ENCODE results near the gene PLXNB2.

PLXNB2 gene, protein sequence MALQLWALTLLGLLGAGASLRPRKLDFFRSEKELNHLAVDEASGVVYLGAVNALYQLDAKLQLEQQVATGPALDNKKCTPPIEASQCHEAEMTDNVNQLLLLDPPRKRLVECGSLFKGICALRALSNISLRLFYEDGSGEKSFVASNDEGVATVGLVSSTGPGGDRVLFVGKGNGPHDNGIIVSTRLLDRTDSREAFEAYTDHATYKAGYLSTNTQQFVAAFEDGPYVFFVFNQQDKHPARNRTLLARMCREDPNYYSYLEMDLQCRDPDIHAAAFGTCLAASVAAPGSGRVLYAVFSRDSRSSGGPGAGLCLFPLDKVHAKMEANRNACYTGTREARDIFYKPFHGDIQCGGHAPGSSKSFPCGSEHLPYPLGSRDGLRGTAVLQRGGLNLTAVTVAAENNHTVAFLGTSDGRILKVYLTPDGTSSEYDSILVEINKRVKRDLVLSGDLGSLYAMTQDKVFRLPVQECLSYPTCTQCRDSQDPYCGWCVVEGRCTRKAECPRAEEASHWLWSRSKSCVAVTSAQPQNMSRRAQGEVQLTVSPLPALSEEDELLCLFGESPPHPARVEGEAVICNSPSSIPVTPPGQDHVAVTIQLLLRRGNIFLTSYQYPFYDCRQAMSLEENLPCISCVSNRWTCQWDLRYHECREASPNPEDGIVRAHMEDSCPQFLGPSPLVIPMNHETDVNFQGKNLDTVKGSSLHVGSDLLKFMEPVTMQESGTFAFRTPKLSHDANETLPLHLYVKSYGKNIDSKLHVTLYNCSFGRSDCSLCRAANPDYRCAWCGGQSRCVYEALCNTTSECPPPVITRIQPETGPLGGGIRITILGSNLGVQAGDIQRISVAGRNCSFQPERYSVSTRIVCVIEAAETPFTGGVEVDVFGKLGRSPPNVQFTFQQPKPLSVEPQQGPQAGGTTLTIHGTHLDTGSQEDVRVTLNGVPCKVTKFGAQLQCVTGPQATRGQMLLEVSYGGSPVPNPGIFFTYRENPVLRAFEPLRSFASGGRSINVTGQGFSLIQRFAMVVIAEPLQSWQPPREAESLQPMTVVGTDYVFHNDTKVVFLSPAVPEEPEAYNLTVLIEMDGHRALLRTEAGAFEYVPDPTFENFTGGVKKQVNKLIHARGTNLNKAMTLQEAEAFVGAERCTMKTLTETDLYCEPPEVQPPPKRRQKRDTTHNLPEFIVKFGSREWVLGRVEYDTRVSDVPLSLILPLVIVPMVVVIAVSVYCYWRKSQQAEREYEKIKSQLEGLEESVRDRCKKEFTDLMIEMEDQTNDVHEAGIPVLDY (N-terminal part only)

DNA sequence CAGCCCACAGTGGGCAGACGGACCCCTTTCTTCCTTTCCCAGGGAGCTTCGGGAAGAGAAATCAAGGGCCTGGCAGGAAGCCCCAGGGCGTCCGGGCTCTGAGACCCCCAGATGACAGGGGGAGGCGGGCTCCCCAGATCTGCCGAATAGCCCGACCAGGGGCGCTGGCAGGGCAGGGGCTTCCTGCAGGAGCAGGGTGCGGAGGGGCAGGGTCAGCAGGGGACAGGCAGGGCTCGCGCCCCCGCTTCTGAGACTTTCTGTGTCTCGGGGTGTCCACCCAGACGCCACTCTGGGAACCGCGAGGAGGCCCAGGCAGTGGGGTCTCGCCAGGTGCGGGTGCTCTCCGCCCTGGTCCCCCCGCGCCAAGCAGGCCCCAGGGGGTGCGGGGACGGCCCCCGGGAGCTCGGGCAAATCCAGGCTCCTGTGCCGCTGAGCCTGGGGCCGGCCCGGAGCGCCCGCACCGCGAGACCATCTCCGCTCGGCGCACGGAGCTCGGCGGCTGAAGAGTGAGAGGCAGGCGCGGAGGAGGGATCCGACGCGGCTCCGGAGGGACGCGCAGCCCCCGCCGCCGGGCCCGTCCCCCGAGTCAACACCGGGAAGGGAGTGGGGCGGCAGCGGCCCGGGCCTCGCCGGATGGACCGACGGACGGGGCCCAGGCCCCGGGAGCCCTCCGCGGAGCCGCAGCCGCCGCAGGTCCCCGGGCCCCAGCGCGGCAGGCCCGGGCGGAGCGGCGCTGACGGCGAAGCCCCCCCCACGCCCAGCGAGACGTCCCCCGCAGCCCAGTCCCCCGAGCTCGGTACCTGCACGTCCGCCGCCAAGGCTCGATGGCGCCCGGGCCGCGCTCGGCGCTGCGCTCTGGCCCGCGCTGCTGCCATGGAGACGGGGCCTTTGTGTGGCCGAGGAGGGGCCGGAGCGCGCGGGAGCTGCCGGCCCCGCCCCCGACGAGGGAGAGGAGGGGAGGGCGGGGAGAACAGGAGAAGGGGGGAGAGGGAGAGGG is at the start of gene PLXNB2:
Gene PLXNB2 (minus strand): TSS at position 894 of the 997 bp plus-strand sequence. CDS start 17,062 bp downstream, outside the sequence.
- H3K36me3 Mint-ChIP-seq (ENCODE audit: insufficient read depth) = no peaks in the 10 kb centered on the region
- peak within 1 kb of the TSS; percentile 66 for H3K4me3 Mint-ChIP-seq
- no peaks in the 10 kb centered on the region for H3K9me3 Mint-ChIP-seq
- DNase-seq (ENCODE audit: low spot score in 2 of 2) = no peak
- ATAC-seq (replicated peaks; ENCODE audit: extremely low read depth, poor library complexity, severe bottlenecking) = peak; percentile 38
- H3K4me1 Mint-ChIP-seq = peaks cover 5% of the 10 kb centered on the region
- no peak within 1 kb of the TSS for H3K27ac Mint-ChIP-seq (ENCODE audit: low read depth)
- peaks cover 23% of the 10 kb centered on the region for H3K27me3 Mint-ChIP-seq

DNA sequence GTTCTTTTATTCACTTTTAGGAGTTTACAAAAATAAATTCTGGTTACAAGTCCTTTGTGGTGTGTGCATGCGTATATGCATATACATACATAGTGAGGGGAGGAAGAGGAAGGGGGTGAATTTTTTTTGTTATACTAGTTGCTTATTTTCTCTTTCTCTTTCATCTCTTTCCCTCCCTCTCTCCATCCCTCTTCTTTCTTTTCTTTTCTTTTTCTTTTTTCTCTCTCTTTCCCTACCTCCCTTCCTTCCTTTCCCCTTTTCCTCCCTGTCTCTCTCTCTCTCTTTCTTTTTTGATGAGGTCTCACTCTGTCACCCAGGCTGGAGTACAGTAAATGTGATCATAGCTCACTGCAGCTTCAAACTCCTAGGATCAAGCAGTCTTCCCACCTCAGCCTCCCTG is 49.8 kb upstream of the PLXNB2 start:
- H3K4me3 Mint-ChIP-seq = no peak overlapping the region
- ATAC-seq (replicated peaks; ENCODE audit: extremely low read depth, poor library complexity, severe bottlenecking) (no peak), DNase-seq (ENCODE audit: low spot score in 2 of 2) (no peak)
- H3K4me1 Mint-ChIP-seq = peaks cover 35% of the 10 kb centered on the region
- no peaks in the 10 kb centered on the region for H3K9me3 Mint-ChIP-seq
- H3K36me3 Mint-ChIP-seq (ENCODE audit: insufficient read depth) = peaks cover 25% of the 10 kb centered on the region
- H3K27ac Mint-ChIP-seq (ENCODE audit: low read depth) = peak overlapping the region; percentile 85
- H3K27me3 Mint-ChIP-seq = no peaks in the 10 kb centered on the region

DNA sequence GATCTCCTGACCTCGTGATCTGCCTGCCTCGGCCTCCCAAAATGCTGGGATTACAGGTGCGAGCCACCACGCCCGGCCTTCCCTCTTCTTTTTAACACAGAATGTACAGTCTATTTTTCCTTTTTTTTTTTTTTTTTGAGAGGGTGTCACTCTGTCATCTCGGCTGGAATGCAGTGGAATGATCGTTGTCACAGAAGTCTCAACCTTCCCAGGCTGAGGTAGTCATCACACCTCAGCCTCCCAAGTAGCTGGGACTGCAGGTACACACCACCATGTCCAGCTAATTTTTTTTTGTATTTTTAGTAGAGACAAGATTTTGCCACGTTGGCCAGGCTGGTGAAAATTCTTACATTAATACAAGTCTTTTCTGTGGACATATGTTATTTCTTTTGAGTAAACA is 48.7 kb upstream of the PLXNB2 start:
- Mint-ChIP-seq H3K27me3 (no peaks in the 10 kb centered on the region), H3K4me1 (peaks cover 24% of the 10 kb centered on the region), H3K9me3 (no peaks in the 10 kb centered on the region), H3K36me3 (ENCODE audit: insufficient read depth) (peaks cover 26% of the 10 kb centered on the region), H3K27ac (ENCODE audit: low read depth) (no peak overlapping the region), H3K4me3 (no peak overlapping the region)
- DNase-seq (ENCODE audit: low spot score in 2 of 2) (no peak), ATAC-seq (replicated peaks; ENCODE audit: extremely low read depth, poor library complexity, severe bottlenecking) (no peak)

DNA sequence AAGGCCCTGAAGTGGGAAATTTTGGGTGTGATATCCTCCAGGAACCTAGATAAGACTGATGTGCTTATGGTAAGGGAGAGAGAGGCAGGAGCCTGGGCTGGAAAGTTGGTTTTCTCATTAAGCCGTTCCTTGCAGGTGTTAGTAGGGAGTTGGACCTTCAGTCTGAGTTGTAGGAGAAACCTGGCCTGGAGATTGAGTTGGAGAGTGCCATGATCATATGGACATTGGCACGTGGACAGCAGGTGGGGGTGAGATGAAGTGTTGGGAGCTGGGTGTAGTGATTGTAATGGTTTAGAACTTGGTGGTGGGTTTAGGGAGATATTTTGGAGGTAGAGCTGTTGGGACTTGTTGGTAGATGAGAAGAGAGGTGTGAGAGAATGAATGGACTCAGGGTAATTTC is 40.6 kb upstream of the PLXNB2 start:
- Mint-ChIP-seq H3K36me3 (ENCODE audit: insufficient read depth) (peaks cover 18% of the 10 kb centered on the region), H3K4me1 (no peaks in the 10 kb centered on the region), H3K9me3 (no peaks in the 10 kb centered on the region), H3K27me3 (no peaks in the 10 kb centered on the region), H3K4me3 (no peak overlapping the region), H3K27ac (ENCODE audit: low read depth) (no peak overlapping the region)
- no peak for DNase-seq (ENCODE audit: low spot score in 2 of 2)
- ATAC-seq (replicated peaks; ENCODE audit: extremely low read depth, poor library complexity, severe bottlenecking) = no peak

DNA sequence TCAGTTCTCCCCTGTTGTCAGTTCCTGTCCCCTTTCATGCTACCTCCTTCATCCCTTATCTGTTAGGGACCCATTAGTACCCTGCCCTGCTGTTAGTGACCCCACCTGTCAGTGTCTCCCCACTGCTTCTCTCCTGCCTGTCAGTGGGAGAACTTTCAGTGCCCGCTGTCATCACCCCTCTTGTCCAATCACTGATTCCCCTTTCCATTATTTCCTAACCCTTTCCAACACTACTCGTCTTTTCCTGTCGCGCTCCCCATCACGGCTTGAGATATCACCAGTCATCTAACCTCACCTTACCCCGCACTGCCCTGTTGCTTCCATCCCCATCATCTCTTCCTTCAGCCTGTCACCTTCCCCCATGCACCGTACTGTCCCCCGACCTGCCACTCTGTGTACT is 39.7 kb upstream of the PLXNB2 start:
- Mint-ChIP-seq H3K27ac (ENCODE audit: low read depth) (no peak overlapping the region), H3K9me3 (no peaks in the 10 kb centered on the region), H3K4me1 (no peaks in the 10 kb centered on the region), H3K27me3 (no peaks in the 10 kb centered on the region), H3K36me3 (ENCODE audit: insufficient read depth) (peaks cover 12% of the 10 kb centered on the region), H3K4me3 (no peak overlapping the region)
- ATAC-seq (replicated peaks; ENCODE audit: extremely low read depth, poor library complexity, severe bottlenecking) (no peak), DNase-seq (ENCODE audit: low spot score in 2 of 2) (no peak)

DNA sequence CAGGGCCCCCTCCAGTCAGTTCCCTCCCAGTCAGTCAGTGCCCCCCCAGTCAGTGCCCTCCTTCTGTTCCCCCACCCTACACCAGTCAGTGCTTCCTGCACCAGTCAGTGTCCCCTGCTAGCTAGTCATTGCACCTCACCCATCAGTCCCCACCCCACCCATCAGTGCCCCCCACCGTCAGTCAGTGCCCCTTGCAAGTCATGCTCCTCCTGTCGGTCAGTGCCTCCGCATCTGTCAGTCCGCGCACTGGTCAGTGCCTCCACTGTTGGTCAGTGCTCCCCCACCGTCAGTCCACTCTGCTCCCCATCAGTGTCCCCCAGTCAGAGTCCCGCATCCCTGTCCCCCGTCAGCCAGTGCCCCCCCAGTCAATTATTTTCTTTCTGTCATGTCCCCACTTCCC is 39.0 kb upstream of the PLXNB2 start:
- Mint-ChIP-seq H3K4me3 (no peak overlapping the region), H3K9me3 (no peaks in the 10 kb centered on the region), H3K36me3 (ENCODE audit: insufficient read depth) (peaks cover 12% of the 10 kb centered on the region), H3K27ac (ENCODE audit: low read depth) (no peak overlapping the region), H3K4me1 (no peaks in the 10 kb centered on the region), H3K27me3 (no peaks in the 10 kb centered on the region)
- ATAC-seq (replicated peaks; ENCODE audit: extremely low read depth, poor library complexity, severe bottlenecking) (no peak), DNase-seq (ENCODE audit: low spot score in 2 of 2) (no peak)

DNA sequence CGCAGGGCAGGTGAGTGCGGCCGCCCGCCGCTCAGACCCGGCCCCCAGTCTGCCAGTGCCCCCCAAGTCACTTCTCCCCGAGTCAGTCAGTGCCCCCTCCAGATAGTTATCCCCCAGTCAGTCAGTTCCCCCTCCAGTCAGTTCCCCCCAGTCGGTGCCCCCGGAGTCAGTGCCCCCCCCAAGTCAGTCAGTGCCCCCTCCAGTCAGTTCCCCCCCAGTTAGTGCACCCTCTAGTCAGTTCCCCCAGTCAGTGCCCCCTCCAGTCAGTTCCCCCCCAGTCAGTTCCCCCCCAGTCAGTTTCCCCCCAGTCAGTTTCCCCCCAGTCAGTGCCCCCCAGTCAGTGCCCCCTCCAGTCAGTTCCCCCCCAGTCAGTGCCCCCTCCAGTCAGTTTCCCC is 36.1 kb upstream of the PLXNB2 start:
- no peaks in the 10 kb centered on the region for H3K9me3 Mint-ChIP-seq
- ATAC-seq (replicated peaks; ENCODE audit: extremely low read depth, poor library complexity, severe bottlenecking) (peak; percentile 4), DNase-seq (ENCODE audit: low spot score in 2 of 2) (no peak)
- no peaks in the 10 kb centered on the region for H3K27me3 Mint-ChIP-seq
- peaks cover 1% of the 10 kb centered on the region for H3K36me3 Mint-ChIP-seq (ENCODE audit: insufficient read depth)
- H3K27ac Mint-ChIP-seq (ENCODE audit: low read depth) = no peak overlapping the region
- no peak overlapping the region for H3K4me3 Mint-ChIP-seq
- H3K4me1 Mint-ChIP-seq = no peaks in the 10 kb centered on the region

DNA sequence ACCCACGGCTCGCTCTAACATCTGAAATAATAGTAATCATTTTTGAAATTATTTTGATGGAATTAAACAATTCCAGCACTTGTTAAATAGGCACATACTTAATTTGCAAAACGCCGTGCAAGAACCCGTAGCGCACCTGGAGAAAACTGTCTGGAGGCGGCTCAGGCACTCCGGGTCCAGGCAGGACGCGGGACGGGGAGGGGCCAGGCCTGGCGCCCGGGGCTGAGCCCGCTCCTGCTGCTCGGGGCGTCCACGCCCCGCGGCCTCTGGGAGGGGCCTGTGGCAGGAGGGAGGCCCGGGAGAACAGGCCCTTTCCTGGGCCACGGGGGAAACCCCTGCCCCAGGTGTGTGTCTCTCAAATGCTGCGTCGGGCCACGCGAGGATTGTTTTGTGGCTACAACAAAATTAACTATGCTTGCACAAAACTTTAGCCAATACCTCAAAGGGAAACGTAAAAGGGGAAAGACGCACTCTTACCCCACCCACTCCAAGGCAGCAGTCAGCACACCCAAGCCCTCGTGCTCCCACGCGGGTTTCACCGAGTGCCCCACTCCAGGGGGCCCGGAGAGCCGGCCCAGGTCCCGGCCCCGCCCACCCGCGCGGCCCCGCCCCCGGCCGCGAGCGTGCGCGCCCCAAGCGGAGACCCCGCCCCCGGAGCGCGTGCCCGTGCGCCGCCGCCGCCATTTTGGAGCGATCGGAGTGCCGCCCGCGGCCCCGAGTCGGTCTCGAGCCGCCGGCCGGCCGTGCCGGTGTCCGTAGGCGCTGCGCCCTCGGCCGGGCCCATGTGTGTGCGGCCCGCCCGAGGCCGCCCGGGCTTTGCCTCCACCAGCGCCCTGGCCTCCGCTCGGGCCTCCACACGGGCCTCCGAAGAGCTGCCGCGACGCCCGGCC is 35.5 kb upstream of the PLXNB2 start, which contains the start of gene PPP6R2:
Gene PPP6R2 (plus strand): TSS at position 677 of the 890 bp plus-strand sequence. CDS start 50,582 bp downstream, outside the sequence.
- peaks cover 1% of the 10 kb centered on the region for H3K36me3 Mint-ChIP-seq (ENCODE audit: insufficient read depth)
- no peaks in the 10 kb centered on the region for H3K27me3 Mint-ChIP-seq
- no peak within 1 kb of the TSS for H3K27ac Mint-ChIP-seq (ENCODE audit: low read depth)
- no peaks in the 10 kb centered on the region for H3K4me1 Mint-ChIP-seq
- peak; percentile 79 to 84 for DNase-seq (ENCODE audit: low spot score in 2 of 2)
- H3K4me3 Mint-ChIP-seq = peak within 1 kb of the TSS; percentile 68
- no peaks in the 10 kb centered on the region for H3K9me3 Mint-ChIP-seq
- ATAC-seq (replicated peaks; ENCODE audit: extremely low read depth, poor library complexity, severe bottlenecking) = peak; percentile 84

DNA sequence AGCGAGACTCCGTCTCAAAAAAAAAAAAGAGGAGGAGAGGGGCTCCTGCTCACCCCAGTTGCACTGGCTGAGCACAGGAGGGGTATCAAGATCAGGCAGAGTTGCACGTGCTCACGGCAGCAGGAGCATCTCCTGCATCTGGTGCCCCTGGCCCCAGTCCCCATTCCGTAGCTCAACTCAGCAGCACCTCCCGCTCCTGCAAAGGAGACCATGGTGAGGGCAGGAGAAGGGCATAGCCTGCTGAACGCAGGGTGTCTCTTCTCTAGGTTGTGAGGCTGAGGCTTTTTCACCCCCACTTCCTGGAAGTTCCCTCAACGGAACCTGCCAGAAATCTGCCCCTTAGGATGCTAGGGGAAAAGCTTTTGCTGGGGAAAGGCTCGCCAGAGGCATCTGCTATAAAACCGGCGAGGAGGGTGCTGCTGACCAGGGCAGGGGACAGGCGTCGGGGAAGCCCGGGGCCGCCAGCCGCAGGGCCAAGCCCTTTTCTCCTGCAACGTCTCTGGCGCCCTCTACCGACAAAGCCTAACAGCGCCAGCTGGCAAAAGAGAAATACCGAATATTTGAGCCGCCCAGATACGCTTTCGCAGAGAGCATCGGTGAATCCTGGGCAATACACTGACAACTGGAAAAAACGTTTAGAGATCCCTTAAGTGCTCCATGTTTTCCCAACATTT is 34.7 kb upstream of the PLXNB2 start:
- Mint-ChIP-seq H3K36me3 (ENCODE audit: insufficient read depth) (peaks cover 1% of the 10 kb centered on the region), H3K9me3 (no peaks in the 10 kb centered on the region), H3K4me3 (peak overlapping the region; percentile 68), H3K27ac (ENCODE audit: low read depth) (no peak overlapping the region), H3K4me1 (no peaks in the 10 kb centered on the region), H3K27me3 (no peaks in the 10 kb centered on the region)
- peak; percentile 64 for ATAC-seq (replicated peaks; ENCODE audit: extremely low read depth, poor library complexity, severe bottlenecking)
- DNase-seq (ENCODE audit: low spot score in 2 of 2) = peak; percentile 80 to 90

DNA sequence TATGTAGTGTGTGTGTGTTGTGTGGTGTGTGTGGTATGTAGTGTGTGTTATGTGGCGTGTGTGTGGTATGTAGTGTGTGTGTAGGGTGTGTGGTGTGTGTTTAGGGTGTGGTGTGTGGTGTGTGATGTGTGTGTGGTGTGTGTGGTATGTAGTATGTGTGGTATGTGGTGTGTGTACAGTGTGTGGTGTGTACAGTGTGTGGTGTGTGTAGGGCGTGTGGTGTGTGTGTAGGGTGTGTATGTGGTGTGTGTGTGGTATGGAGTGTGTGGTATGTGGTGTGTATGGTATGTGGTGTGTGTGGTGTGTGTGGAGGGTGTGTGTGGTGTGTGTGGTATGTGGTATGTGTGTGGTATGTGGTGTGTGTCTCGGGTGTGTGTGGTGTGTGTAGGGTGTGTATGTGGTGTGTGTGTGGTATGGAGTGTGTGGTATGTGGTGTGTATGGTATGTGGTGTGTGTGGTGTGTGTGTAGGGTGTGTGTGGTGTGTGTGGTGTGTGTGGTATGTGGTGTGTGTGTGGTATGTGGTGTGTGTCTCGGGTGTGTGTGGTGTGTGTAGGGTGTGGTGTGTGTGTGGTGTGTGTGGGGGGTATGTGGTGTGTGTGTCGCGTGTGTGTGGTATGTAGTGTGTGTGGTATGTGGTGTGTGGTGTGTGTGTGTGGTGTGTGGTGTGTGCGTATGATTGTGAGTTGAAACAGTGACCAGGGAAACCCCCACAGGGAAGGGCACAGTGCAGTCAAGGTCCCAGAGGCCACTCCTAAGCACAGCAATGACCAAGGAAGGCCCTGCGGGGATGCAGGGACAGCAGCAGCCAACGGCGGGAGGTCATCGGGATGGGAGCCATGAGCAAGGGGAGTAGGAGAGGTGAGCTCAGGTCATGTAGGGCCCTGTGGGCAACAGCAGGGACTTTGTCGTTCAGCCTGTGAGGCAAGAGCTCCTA is 32.8 kb upstream of the PLXNB2 start:
- no peaks in the 10 kb centered on the region for H3K36me3 Mint-ChIP-seq (ENCODE audit: insufficient read depth)
- no peak overlapping the region for H3K4me3 Mint-ChIP-seq
- ATAC-seq (replicated peaks; ENCODE audit: extremely low read depth, poor library complexity, severe bottlenecking) (no peak), DNase-seq (ENCODE audit: low spot score in 2 of 2) (no peak)
- H3K9me3 Mint-ChIP-seq = no peaks in the 10 kb centered on the region
- H3K27ac Mint-ChIP-seq (ENCODE audit: low read depth) = no peak overlapping the region
- no peaks in the 10 kb centered on the region for H3K4me1 Mint-ChIP-seq
- no peaks in the 10 kb centered on the region for H3K27me3 Mint-ChIP-seq

All from central memory CD8-positive, alpha-beta T cell (primary cell).